Activated B cell treated with CpG ODN at 0.5 μM for 24 hours (primary cell): Measurements from ENCODE around the gene INPP5B. TPM values are rescaled to one million over a fixed set of nuclear protein-coding genes. Genes with fewer than 3 reads are reported as not detected.

Experiments used
- ATAC-seq: fragments of 200-7000 bp; cut with Tn5 transposase; one replicate; pipeline ENCODE4 v1.10.0; 2021; ENCODE audit warnings: low read depth, mild to moderate bottlenecking, moderate library complexity
- CTCF ChIA-PET: fragments of 350-600 bp; sonication (Branson Sonifier 250); formaldehyde crosslinking; loops from one replicate; lab custom pipeline; 2021; ENCODE audit warnings: antibody characterized with exemption; lab: Charles Lee
- POLR2A ChIA-PET: fragments of 350-600 bp; sonication (Branson Sonifier 250); formaldehyde crosslinking; loops from one replicate; lab custom pipeline; 2021; ENCODE audit warnings: antibody characterized with exemption; lab: Charles Lee
- DNase-seq: peaks from one replicate; pipeline ENCODE4 v3.0.0; 2022
- H3K27ac Mint-ChIP-seq: one replicate; pipeline ENCODE4 v1.8.0; 2020; ENCODE audit warnings: mixed read lengths
- H3K27me3 Mint-ChIP-seq: one replicate; pipeline ENCODE4 v1.8.0; 2021; ENCODE audit warnings: mixed read lengths
- H3K36me3 Mint-ChIP-seq: one replicate; pipeline ENCODE4 v1.8.0; 2021; ENCODE audit warnings: low read depth, mixed read lengths
- H3K4me1 Mint-ChIP-seq: one replicate; pipeline ENCODE4 v1.8.0; 2021; ENCODE audit warnings: mixed read lengths
- H3K4me3 Mint-ChIP-seq: one replicate; pipeline ENCODE4 v1.8.0; 2020; ENCODE audit warnings: mild to moderate bottlenecking, mixed read lengths
- H3K9me3 Mint-ChIP-seq: one replicate; pipeline ENCODE4 v1.8.0; 2020; ENCODE audit warnings: mixed read lengths
- CTCF ChIP-seq: fragments of 200-600 bp; IDR thresholded peaks from one replicate; pipeline ENCODE4 v1.8.0; 2022; ENCODE audit warnings: antibody characterized with exemption, mild to moderate bottlenecking
- intact Hi-C: fragments of 100-400 bp; cut with micrococcal nuclease; formaldehyde crosslinking; loops from one replicate; pipeline ENCODE4 v1.15.1; 2024
- total RNA-seq: library from RNA; stranded (reverse); gene quantifications from 2 replicates; pipeline ENCODE4 v1.2.3, GENCODE V29; 2022

The INPP5B gene
- total RNA-seq, 1 donor from 2014 or later, result 70.3 TPM

- peaks cover 16% of the 10 kb centered on the region for H3K36me3 Mint-ChIP-seq
- intact Hi-C loops, result no loop called here
- POLR2A ChIA-PET, result interaction anchor here (0.6 to 2.5 kb wide), 7 partner anchors 9 to 1462 kb away, joined by 3 to 14 read pairs (median 5); partner anchors contain the start of genes C1orf122, INPP5B, SF3A3 and YRDC
- peak overlapping the region; percentile 64 for H3K4me3 Mint-ChIP-seq
- TF ChIP-seq CTCF, result no peak
- H3K27me3 Mint-ChIP-seq, result no peaks in the 10 kb centered on the region
- CTCF ChIA-PET, result interaction anchor here (0.7 to 1.2 kb wide), 3 partner anchors 10 to 67 kb away, joined by 3 to 4 read pairs (median 3); partner anchors contain the start of gene MTF1
- ATAC-seq, result peak; percentile 15
- no peak for DNase-seq
- peak overlapping the region; percentile 87 for H3K27ac Mint-ChIP-seq
- H3K9me3 Mint-ChIP-seq, result no peaks in the 10 kb centered on the region
- H3K4me1 Mint-ChIP-seq, result peaks cover 76% of the 10 kb centered on the region
Observed at GRCh38 chr1:37926038-37926924, 20.6 kb downstream of the INPP5B start.

GRCh38 chr1:37925316-37925715 is 21.5 kb downstream of the INPP5B start:
- TF ChIP-seq CTCF, result no peak
- ATAC-seq (no peak), DNase-seq (no peak)
- Mint-ChIP-seq H3K4me1 (peaks cover 76% of the 10 kb centered on the region), H3K9me3 (no peaks in the 10 kb centered on the region), H3K27ac (peak overlapping the region; percentile 87), H3K36me3 (peaks cover 11% of the 10 kb centered on the region), H3K27me3 (no peaks in the 10 kb centered on the region), H3K4me3 (peak overlapping the region; percentile 64)
- POLR2A ChIA-PET, result interaction anchor here (0.8 to 1.2 kb wide), 2 partner anchors 24 to 64 kb away, joined by 3 to 4 read pairs; partner anchors contain the start of gene SF3A3
- intact Hi-C loops, result no loop called here
- CTCF ChIA-PET, result interaction anchor here (0.9 to 1.2 kb wide), 3 partner anchors 11 to 66 kb away, joined by 3 to 6 read pairs (median 4); partner anchors contain the start of gene MTF1

- POLR2A ChIA-PET, result interaction anchor here (0.6 to 3.2 kb wide), 6 partner anchors 8 to 64 kb away, joined by 3 to 32 read pairs (median 10); partner anchors contain the start of genes INPP5B and MTF1
- CTCF ChIA-PET, result interaction anchor here (2.4 to 3.1 kb wide), 2 partner anchors 8 to 13 kb away, joined by 11 to 14 read pairs; no protein-coding TSS in a partner anchor
- no peak for DNase-seq
- no peak for ATAC-seq
- H3K4me1 Mint-ChIP-seq, result peaks cover 82% of the 10 kb centered on the region
- no peaks in the 10 kb centered on the region for H3K27me3 Mint-ChIP-seq
- no peak for TF ChIP-seq CTCF
- H3K36me3 Mint-ChIP-seq, result peaks cover 9% of the 10 kb centered on the region
- peak overlapping the region; percentile 35 for H3K4me3 Mint-ChIP-seq
- intact Hi-C loops, result loop anchor here (1.0 to 2.0 kb wide), 4 partner anchors 8 to 233 kb away; partner anchors contain the start of gene SF3A3
- H3K27ac Mint-ChIP-seq, result peak overlapping the region; percentile 79
- H3K9me3 Mint-ChIP-seq, result no peaks in the 10 kb centered on the region
Observed at GRCh38 chr1:37923551-37923889, 23.3 kb downstream of the INPP5B start.

GRCh38 chr1:37922767-37923550 is 23.9 kb downstream of the INPP5B start:
- no peaks in the 10 kb centered on the region for H3K9me3 Mint-ChIP-seq
- peak; percentile 90 for ATAC-seq
- peak overlapping the region; percentile 35 for H3K4me3 Mint-ChIP-seq
- no peaks in the 10 kb centered on the region for H3K27me3 Mint-ChIP-seq
- ChIA-PET POLR2A (interaction anchor here (0.6 to 3.2 kb wide), 14 partner anchors 8 to 448 kb away, joined by 3 to 32 read pairs (median 4); partner anchors contain the start of genes INPP5B, MTF1, SF3A3 and ZC3H12A), CTCF (interaction anchor here (2.4 to 3.1 kb wide), 3 partner anchors 9 to 32 kb away, joined by 6 to 14 read pairs (median 11); no protein-coding TSS in a partner anchor)
- H3K27ac Mint-ChIP-seq, result peak overlapping the region; percentile 79
- peaks cover 8% of the 10 kb centered on the region for H3K36me3 Mint-ChIP-seq
- no peak for TF ChIP-seq CTCF
- intact Hi-C loops, result loop anchor here (1.0 to 2.0 kb wide), 5 partner anchors 8 to 232 kb away; partner anchors contain the start of genes INPP5B and SF3A3
- H3K4me1 Mint-ChIP-seq, result peaks cover 82% of the 10 kb centered on the region
- DNase-seq, result peak; percentile 41
